Kidney (tissue), 14 donors: ENCODE measurements around the gene CUX1. TPM values are rescaled to one million over a fixed set of nuclear protein-coding genes. Genes with fewer than 3 reads are reported as not detected.
A peak's percentile ranks its signal among the peaks of the same experiment; 100 is the strongest.

Source experiments
- DNase-seq, 5 donors: peaks; one replicate each; pipeline ENCODE4 v3.0.0-alpha.2; 2013 to 2020
- FAIRE-seq: peaks from 2 replicates; lab custom pipeline; 2012; peaks lifted over from hg19 to GRCh38; lab: Jason Lieb, UNC
- H3K27ac ChIP-seq, 2 donors: one replicate each; pipeline ENCODE4 v1.7.0; 2013; ENCODE audit warnings: low read depth in 2 of 2, low read length in 2 of 2, inconsistent platforms in 1 of 2
- H3K27me3 ChIP-seq: one replicate; pipeline ENCODE4 v1.7.1; 2013; ENCODE audit warnings: low read length, inconsistent platforms; ENCODE audit not compliant: control insufficient read depth, insufficient read depth
- H3K36me3 ChIP-seq, 3 donors: one replicate each; pipeline versions ENCODE4 v1.7.0 to v1.7.1; 2013; ENCODE audit warnings: low read length in 3 of 3, control low read depth in 1 of 3, inconsistent platforms in 1 of 3; ENCODE audit not compliant: insufficient read depth in 3 of 3, control insufficient read depth in 2 of 3
- H3K4me1 ChIP-seq, 3 donors: one replicate each; pipeline versions ENCODE4 v1.7.0 to v1.7.1; 2013; ENCODE audit warnings: low read length in 3 of 3, inconsistent platforms in 1 of 3, low read depth in 1 of 3; ENCODE audit not compliant: control insufficient read depth in 2 of 3, insufficient read depth in 2 of 3
- H3K4me3 ChIP-seq, 3 donors: one replicate each; pipeline versions ENCODE4 v1.7.0 to v1.8.1; 2013; ENCODE audit warnings: low read length in 3 of 3, control low read depth in 1 of 3, inconsistent platforms in 1 of 3
- H3K9ac ChIP-seq, 3 donors: one replicate each; pipeline versions ENCODE4 v1.7.0 to v1.7.1; 2013; ENCODE audit warnings: low read length in 3 of 3, control low read depth in 1 of 3, inconsistent platforms in 1 of 3
- H3K9me3 ChIP-seq, 3 donors: one replicate each; pipeline versions ENCODE4 v1.7.0 to v1.7.1; 2013; ENCODE audit warnings: low read length in 3 of 3, control low read depth in 1 of 3, inconsistent platforms in 1 of 3; ENCODE audit not compliant: control insufficient read depth in 2 of 3, insufficient read depth in 1 of 3
- intact Hi-C: fragments of 100-400 bp; cut with DNase I; formaldehyde crosslinking; loops from one replicate; pipeline ENCODE4 v1.11.1; 2022
- polyA plus RNA-seq: library from polyadenylated mRNA; stranded (reverse); fragments of 350-450 nt; fragmentation: Illumina TruSeq; extraction: RNeasy Lipid Tissue Mini Kit (QIAGEN cat#74804); gene quantifications from one replicate; pipeline ENCODE4 v1.2.3, GENCODE V29; 2014; ENCODE audit warnings: low read depth, low replicate concordance; ENCODE audit not compliant: insufficient read depth
- total RNA-seq: library from RNA; stranded (reverse); fragmentation: NEBNext Ultra II Directional; extraction: Animal tissue kit (Norgen Biotek cat#: 25700); gene quantifications from one replicate; pipeline ENCODE4 v1.2.1, GENCODE V29; 2021
- TF ChIP-seq, protein P1 (sequence below): IDR thresholded peaks from 3 replicates; pipeline ENCODE4 v1.5.1; 2012; ENCODE audit warnings: mild to moderate bottlenecking, moderate library complexity, borderline replicate concordance; ENCODE audit not compliant: insufficient read depth; ENCODE audit errors: extremely low read depth
- donor health status: control.
- donor health status: control.
- donor health status: control.
- donor health status: control.
- donor health status: control.
- donor health status: DM: yes; HTN: yes; CAD: no.
- donor health status: Normal renal cell carcinoma (clear cell type).

CUX1 gene
- total and polyA plus RNA-seq, 2 donors from 2014 or later: 71.4 to 126 TPM

DNA sequence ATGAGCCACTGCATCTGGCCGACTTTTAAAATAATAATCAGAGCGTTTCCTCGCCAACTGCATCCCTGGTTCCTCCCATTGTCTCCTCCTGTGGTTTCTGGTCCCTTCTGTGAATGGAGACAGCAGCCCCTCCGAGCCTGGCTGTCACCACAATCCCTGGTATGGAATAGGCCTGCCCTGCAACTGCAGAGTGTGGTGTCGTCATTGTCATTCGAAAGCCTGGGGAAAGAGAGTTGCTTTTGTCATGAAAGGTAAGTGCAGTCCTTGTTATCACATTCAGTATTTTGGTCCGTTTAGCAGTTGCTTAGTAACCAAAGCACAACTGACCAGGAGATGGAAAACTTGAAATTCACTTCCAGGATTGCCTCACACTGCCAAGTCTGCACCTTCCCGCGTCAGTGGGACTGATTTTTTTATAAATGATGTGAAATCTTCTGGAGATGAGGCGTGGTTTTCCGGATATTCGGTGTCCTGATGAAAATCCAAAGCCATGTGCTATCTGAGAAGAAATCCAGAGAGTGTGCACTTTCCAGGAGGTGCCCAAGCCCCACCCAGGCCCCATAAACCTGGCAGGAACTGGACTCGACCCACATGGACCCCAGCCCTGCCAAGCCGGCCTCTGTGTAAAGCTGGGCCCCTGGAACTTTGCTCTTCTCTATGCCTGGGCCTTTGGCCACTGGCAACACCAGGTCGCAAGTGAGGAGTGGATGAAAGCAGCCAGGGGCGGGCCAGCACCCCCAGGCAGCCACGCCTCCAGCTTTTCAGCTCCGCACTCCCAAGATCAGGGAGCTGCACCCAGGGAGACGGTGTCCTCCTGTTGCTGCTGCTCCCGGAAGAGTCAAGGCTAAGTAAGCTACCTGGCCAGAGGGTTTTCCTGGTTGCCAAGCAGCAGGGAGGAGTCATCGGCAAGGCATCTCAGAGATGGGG lies 335.5 kb downstream of the CUX1 start:
- intact Hi-C loops: no loop called here
- TF ChIP-seq, protein P1, sequence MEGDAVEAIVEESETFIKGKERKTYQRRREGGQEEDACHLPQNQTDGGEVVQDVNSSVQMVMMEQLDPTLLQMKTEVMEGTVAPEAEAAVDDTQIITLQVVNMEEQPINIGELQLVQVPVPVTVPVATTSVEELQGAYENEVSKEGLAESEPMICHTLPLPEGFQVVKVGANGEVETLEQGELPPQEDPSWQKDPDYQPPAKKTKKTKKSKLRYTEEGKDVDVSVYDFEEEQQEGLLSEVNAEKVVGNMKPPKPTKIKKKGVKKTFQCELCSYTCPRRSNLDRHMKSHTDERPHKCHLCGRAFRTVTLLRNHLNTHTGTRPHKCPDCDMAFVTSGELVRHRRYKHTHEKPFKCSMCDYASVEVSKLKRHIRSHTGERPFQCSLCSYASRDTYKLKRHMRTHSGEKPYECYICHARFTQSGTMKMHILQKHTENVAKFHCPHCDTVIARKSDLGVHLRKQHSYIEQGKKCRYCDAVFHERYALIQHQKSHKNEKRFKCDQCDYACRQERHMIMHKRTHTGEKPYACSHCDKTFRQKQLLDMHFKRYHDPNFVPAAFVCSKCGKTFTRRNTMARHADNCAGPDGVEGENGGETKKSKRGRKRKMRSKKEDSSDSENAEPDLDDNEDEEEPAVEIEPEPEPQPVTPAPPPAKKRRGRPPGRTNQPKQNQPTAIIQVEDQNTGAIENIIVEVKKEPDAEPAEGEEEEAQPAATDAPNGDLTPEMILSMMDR: no peak
- DNase-seq (peak; percentile 35 to 82 (median 71)), FAIRE-seq (no peak)
- H3K9ac ChIP-seq: no peak overlapping the region
- H3K4me3 ChIP-seq: no peak overlapping the region
- H3K4me1 ChIP-seq: no peaks in the 10 kb centered on the region
- no peaks in the 10 kb centered on the region for H3K27me3 ChIP-seq
- H3K27ac ChIP-seq: no peak overlapping the region
- H3K36me3 ChIP-seq: peaks cover 0 to 2% (median 0%) of the 10 kb centered on the region in 3 donors
- H3K9me3 ChIP-seq: no peaks in the 10 kb centered on the region

DNA sequence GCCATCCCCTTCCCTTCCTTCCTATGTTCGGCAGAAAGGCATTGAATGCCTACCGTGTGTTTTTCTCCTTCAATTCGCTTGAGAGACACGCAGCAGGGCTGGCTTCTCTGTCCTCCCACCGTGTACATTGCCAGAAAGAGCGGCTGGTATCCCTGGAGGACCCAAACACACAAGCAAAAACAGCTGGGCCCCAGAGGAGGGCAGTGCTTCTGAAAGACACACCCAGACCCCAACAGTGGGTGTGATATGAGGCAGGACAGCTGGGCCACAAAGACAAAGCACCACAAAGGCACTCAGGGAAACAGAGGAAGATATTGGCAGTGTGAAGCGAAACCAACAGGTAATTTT lies 336.1 kb downstream of the CUX1 start:
- TF ChIP-seq, protein P1: no peak
- Histone ChIP-seq H3K4me3 (no peak overlapping the region), H3K9me3 (no peaks in the 10 kb centered on the region), H3K27ac (no peak overlapping the region), H3K9ac (no peak overlapping the region), H3K27me3 (no peaks in the 10 kb centered on the region), H3K36me3 (peaks cover 0 to 2% (median 1%) of the 10 kb centered on the region in 3 donors), H3K4me1 (no peaks in the 10 kb centered on the region)
- intact Hi-C loops: no loop called here
- FAIRE-seq (no peak), DNase-seq (no peak)

DNA sequence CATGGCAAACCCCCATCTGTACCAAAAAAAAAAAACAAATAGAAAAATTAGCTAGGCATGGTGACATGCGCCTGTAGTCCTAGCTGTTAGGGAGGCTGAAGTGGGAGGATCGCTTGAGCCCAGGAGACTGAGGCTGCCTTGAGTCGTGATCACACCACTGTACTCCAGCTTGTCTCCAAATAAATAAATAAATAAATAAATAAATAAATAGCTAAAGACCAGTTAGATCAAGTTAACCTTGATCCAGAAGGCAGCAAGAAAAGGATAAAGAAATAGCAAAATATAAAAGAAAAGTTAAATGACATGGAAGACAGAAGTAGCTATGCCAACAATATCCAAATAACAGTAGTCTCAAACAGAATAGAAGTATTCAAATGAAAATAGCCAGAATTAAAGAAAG lies 337.0 kb downstream of the CUX1 start:
- no peaks in the 10 kb centered on the region for H3K27me3 ChIP-seq
- DNase-seq: no peak
- H3K4me3 ChIP-seq: no peak overlapping the region
- H3K27ac ChIP-seq: no peak overlapping the region
- H3K9ac ChIP-seq: no peak overlapping the region
- intact Hi-C loops: no loop called here
- no peaks in the 10 kb centered on the region for H3K9me3 ChIP-seq
- TF ChIP-seq, protein P1: no peak
- no peak for FAIRE-seq
- no peaks in the 10 kb centered on the region for H3K4me1 ChIP-seq
- H3K36me3 ChIP-seq: peaks cover 0 to 6% (median 5%) of the 10 kb centered on the region in 3 donors
